ENCODE measurements around the gene GJB4.
"Not testable (repeated sequence)": the region's sequence is repeated elsewhere in the genome, so short reads cannot be mapped to it uniquely, and the experiment has no call there.

Gene GJB4

GRCh38 chr1:34800214-34800613, 40.7 kb downstream of the GJB4 start:
- DNase-seq (ENCODE audit: low spot score) = no peak

GRCh38 chr1:34803770-34804169, 44.2 kb downstream of the GJB4 start:
- DNase-seq (ENCODE audit: low spot score) = no peak

- no peak for DNase-seq (ENCODE audit: low spot score)
These were observed 46.9 kb downstream of the GJB4 start for GRCh38 chr1:34806396-34806795.

- DNase-seq (ENCODE audit: low spot score) = no peak
These were observed 48.7 kb downstream of the GJB4 start for GRCh38 chr1:34808051-34808810.

- DNase-seq (ENCODE audit: low spot score) = not testable (repeated sequence)
These were observed 51.2 kb downstream of the GJB4 start for GRCh38 chr1:34810781-34811180.
